GM23338 (cell line): ENCODE measurements around the gene ERC2. TPM values are rescaled to one million over a fixed set of nuclear protein-coding genes. Genes with fewer than 3 reads are reported as not detected.

ENCODE experiments used
- ATAC-seq: fragments of 200-7000 bp; cut with Tn5 transposase; 3 replicates; pipeline ENCODE4 v1.9.1; 2020
- DNase-seq: peaks from one replicate; pipeline ENCODE4 v3.0.0-alpha.2; 2015; ENCODE audit warnings: low spot score
- H2AFZ ChIP-seq: fragments of 200-600 bp; sonication (generic); 2 replicates; pipeline ENCODE4 v1.8.0; 2016; ENCODE audit warnings: antibody characterized with exemption, mild to moderate bottlenecking, moderate library complexity
- H3F3A ChIP-seq: fragments of 200-600 bp; sonication (generic); replicated peaks from 2 replicates; pipeline ENCODE4 v1.8.0; 2017; ENCODE audit warnings: antibody characterized with exemption, mixed run types, low read depth
- H3K27ac ChIP-seq: fragments of 200-600 bp; sonication (generic); 2 replicates; pipeline ENCODE4 v1.6.1; 2016; ENCODE audit warnings: low read depth
- H3K27me3 ChIP-seq: fragments of 200-600 bp; sonication (generic); 2 replicates; pipeline ENCODE4 v1.8.0; 2016; ENCODE audit warnings: mild to moderate bottlenecking, mixed run types, moderate library complexity; ENCODE audit not compliant: insufficient read depth
- H3K36me3 ChIP-seq: fragments of 200-600 bp; sonication (generic); 2 replicates; pipeline ENCODE4 v1.8.0; 2016; ENCODE audit warnings: mild to moderate bottlenecking; ENCODE audit not compliant: insufficient read depth
- H3K4me1 ChIP-seq: fragments of 200-600 bp; sonication (generic); 2 replicates; pipeline ENCODE4 v1.8.0; 2016; ENCODE audit warnings: mild to moderate bottlenecking, moderate library complexity; ENCODE audit not compliant: insufficient read depth
- H3K4me2 ChIP-seq: fragments of 200-600 bp; sonication (generic); 2 replicates; pipeline ENCODE4 v1.7.1; 2017; ENCODE audit warnings: mixed run types
- H3K4me3 ChIP-seq: fragments of 200-600 bp; sonication (generic); 2 replicates; pipeline ENCODE4 v1.6.1; 2016; ENCODE audit warnings: mixed run types
- H3K79me2 ChIP-seq: fragments of 200-600 bp; sonication (generic); replicated peaks from 2 replicates; pipeline ENCODE4 v1.8.0; 2017; ENCODE audit warnings: mild to moderate bottlenecking; ENCODE audit not compliant: insufficient read depth
- H3K9me2 ChIP-seq: fragments of 200-600 bp; sonication (generic); 2 replicates; pipeline ENCODE4 v1.8.0; 2017; ENCODE audit not compliant: insufficient read depth
- H4K20me1 ChIP-seq: fragments of 200-600 bp; sonication (generic); replicated peaks from 2 replicates; pipeline ENCODE4 v1.8.0; 2017; ENCODE audit warnings: mild to moderate bottlenecking; ENCODE audit not compliant: insufficient read depth
- H3K27ac Mint-ChIP-seq: 2 replicates; pipeline ENCODE4 v1.8.0; 2020; ENCODE audit warnings: inconsistent platforms, mild to moderate bottlenecking, moderate library complexity, mixed read lengths
- H3K27me3 Mint-ChIP-seq: 3 replicates; pipeline ENCODE4 v1.8.0; 2022; ENCODE audit warnings: low read depth, mild to moderate bottlenecking, moderate library complexity, mixed read lengths, inconsistent platforms; ENCODE audit not compliant: insufficient read depth, poor library complexity
- H3K36me3 Mint-ChIP-seq: 3 replicates; pipeline ENCODE4 v1.8.0; 2021; ENCODE audit warnings: low read depth, mild to moderate bottlenecking, inconsistent platforms, moderate library complexity, mixed read lengths
- H3K4me1 Mint-ChIP-seq: 3 replicates; pipeline ENCODE4 v1.8.0; 2020; ENCODE audit warnings: mild to moderate bottlenecking, inconsistent platforms, mixed read lengths
- H3K4me3 Mint-ChIP-seq: 3 replicates; pipeline ENCODE4 v1.8.0; 2021; ENCODE audit warnings: moderate library complexity, mild to moderate bottlenecking, inconsistent platforms, mixed read lengths
- H3K9me3 Mint-ChIP-seq: 3 replicates; pipeline ENCODE4 v1.8.0; 2020; ENCODE audit warnings: moderate library complexity, mild to moderate bottlenecking, inconsistent platforms, mixed read lengths
- EZH2 ChIP-seq: fragments of 200-600 bp; sonication (generic); IDR thresholded peaks from one replicate; pipeline ENCODE4 v1.8.0; 2017; ENCODE audit warnings: antibody characterized with exemption, mild to moderate bottlenecking, low read depth; ENCODE audit not compliant: unreplicated experiment
- EZH2phosphoT487 ChIP-seq: fragments of 200-600 bp; sonication (generic); IDR thresholded peaks from one replicate; pipeline ENCODE4 v1.8.1; 2018; ENCODE audit warnings: antibody characterized with exemption; ENCODE audit not compliant: unreplicated experiment
- POLR2AphosphoS5 ChIP-seq: IDR thresholded peaks from 2 replicates; pipeline ENCODE4 v1.6.1; 2016; ENCODE audit warnings: antibody characterized with exemption, low read depth
- polyA plus RNA-seq: library from polyadenylated mRNA; unstranded; fragments of >200 nt; fragmentation: Nextera tagmentation; extraction: Ambion mirVana; gene quantifications from 2 replicates; pipeline ENCODE4 v1.2.1, GENCODE V29; 2016
- total RNA-seq: library from RNA; depleted of rRNA; stranded (reverse); fragments of >200 nt; shearing (Covaris generic); gene quantifications from 2 replicates; pipeline ENCODE4 v1.2.3, GENCODE V29; 2014
- TF ChIP-seq, protein P1 (sequence below): fragments of 250-450 bp; sonication (Bioruptor Pico); IDR thresholded peaks from 2 replicates; pipeline ENCODE4 v1.5.0; 2020; ENCODE audit warnings: mild to moderate bottlenecking, moderate library complexity
- TF ChIP-seq, protein P2 (sequence below): IDR thresholded peaks from one replicate; pipeline ENCODE4 v1.6.1; 2018; ENCODE audit warnings: antibody characterized with exemption; ENCODE audit not compliant: unreplicated experiment

The ERC2 gene
- total and polyA plus RNA-seq, 2 experiments from 2014 or later = 11.8 to 13.7 TPM

DNA sequence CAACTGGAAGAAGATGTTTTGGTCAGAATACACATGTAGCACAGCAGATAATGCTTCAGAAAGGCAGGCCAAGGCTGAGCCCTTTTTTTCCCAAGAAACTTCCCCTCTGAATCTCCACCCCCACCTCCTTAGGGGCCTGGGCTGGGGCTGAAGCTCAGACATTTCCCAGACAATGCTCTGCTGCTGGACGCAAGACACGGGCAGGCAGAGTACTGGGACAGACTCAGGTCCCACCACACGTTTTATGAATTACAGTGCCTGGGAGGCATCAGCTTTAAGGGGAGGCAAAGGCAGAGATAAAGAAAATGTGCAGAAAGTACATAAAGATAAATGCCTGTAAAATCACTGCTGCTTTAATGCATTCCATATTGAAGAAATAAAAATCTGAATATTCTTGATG, 479.4 kb downstream of the ERC2 start (continued):
- TF ChIP-seq, protein P1, sequence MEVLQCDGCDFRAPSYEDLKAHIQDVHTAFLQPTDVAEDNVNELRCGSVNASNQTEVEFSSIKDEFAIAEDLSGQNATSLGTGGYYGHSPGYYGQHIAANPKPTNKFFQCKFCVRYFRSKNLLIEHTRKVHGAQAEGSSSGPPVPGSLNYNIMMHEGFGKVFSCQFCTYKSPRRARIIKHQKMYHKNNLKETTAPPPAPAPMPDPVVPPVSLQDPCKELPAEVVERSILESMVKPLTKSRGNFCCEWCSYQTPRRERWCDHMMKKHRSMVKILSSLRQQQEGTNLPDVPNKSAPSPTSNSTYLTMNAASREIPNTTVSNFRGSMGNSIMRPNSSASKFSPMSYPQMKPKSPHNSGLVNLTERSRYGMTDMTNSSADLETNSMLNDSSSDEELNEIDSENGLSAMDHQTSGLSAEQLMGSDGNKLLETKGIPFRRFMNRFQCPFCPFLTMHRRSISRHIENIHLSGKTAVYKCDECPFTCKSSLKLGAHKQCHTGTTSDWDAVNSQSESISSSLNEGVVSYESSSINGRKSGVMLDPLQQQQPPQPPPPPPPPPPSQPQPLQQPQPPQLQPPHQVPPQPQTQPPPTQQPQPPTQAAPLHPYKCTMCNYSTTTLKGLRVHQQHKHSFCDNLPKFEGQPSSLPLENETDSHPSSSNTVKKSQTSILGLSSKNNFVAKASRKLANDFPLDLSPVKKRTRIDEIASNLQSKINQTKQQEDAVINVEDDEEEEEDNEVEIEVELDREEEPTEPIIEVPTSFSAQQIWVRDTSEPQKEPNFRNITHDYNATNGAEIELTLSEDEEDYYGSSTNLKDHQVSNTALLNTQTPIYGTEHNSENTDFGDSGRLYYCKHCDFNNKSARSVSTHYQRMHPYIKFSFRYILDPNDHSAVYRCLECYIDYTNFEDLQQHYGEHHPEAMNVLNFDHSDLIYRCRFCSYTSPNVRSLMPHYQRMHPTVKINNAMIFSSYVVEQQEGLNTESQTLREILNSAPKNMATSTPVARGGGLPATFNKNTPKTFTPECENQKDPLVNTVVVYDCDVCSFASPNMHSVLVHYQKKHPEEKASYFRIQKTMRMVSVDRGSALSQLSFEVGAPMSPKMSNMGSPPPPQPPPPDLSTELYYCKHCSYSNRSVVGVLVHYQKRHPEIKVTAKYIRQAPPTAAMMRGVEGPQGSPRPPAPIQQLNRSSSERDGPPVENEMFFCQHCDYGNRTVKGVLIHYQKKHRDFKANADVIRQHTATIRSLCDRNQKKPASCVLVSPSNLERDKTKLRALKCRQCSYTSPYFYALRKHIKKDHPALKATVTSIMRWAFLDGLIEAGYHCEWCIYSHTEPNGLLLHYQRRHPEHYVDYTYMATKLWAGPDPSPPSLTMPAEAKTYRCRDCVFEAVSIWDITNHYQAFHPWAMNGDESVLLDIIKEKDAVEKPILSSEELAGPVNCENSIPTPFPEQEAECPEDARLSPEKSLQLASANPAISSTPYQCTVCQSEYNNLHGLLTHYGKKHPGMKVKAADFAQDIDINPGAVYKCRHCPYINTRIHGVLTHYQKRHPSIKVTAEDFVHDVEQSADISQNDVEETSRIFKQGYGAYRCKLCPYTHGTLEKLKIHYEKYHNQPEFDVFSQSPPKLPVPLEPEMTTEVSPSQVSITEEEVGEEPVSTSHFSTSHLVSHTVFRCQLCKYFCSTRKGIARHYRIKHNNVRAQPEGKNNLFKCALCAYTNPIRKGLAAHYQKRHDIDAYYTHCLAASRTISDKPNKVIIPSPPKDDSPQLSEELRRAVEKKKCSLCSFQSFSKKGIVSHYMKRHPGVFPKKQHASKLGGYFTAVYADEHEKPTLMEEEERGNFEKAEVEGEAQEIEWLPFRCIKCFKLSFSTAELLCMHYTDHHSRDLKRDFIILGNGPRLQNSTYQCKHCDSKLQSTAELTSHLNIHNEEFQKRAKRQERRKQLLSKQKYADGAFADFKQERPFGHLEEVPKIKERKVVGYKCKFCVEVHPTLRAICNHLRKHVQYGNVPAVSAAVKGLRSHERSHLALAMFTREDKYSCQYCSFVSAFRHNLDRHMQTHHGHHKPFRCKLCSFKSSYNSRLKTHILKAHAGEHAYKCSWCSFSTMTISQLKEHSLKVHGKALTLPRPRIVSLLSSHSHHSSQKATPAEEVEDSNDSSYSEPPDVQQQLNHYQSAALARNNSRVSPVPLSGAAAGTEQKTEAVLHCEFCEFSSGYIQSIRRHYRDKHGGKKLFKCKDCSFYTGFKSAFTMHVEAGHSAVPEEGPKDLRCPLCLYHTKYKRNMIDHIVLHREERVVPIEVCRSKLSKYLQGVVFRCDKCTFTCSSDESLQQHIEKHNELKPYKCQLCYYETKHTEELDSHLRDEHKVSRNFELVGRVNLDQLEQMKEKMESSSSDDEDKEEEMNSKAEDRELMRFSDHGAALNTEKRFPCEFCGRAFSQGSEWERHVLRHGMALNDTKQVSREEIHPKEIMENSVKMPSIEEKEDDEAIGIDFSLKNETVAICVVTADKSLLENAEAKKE = no peak

DNA sequence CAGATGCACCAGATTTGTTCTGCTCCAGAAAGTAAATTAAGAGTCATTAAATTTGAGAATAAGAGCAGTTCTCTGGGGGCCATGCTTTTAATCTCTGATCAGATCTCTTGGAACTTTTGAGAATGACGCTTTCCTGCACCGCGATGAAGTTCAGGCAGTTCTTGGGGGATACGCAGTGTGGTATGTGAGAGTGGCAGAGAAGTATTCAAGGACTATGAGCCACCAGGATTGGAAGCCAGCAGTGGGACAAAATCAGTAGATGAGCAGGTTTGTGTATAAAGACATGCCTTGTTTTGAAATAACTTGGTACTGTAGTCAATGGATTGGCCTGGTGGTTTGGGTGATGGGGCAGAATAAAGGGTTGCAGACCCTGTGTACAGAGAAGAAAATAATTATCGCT, 483.6 kb downstream of the ERC2 start:
- no peak for DNase-seq
- Histone ChIP-seq H2AFZ (no peak overlapping the region), H3K79me2 (no peaks in the 10 kb centered on the region), H3K4me1 (peaks cover 23% of the 10 kb centered on the region), H3F3A (no peaks in the 10 kb centered on the region), H3K4me3 (no peak overlapping the region), H4K20me1 (no peaks in the 10 kb centered on the region), H3K27me3 (no peaks in the 10 kb centered on the region), H3K4me2 (no peak overlapping the region), H3K27ac (no peak overlapping the region), H3K9me2 (no peaks in the 10 kb centered on the region), H3K36me3 (no peaks in the 10 kb centered on the region)
- Mint-ChIP-seq H3K9me3 (no peaks in the 10 kb centered on the region), H3K27ac (no peak overlapping the region), H3K4me3 (no peak overlapping the region), H3K27me3 (no peaks in the 10 kb centered on the region), H3K4me1 (peaks cover 32% of the 10 kb centered on the region), H3K36me3 (no peaks in the 10 kb centered on the region)
- no peak for ATAC-seq
- TF ChIP-seq EZH2 (no peak), EZH2phosphoT487 (no peak), POLR2AphosphoS5 (no peak)
- TF ChIP-seq, protein P2, sequence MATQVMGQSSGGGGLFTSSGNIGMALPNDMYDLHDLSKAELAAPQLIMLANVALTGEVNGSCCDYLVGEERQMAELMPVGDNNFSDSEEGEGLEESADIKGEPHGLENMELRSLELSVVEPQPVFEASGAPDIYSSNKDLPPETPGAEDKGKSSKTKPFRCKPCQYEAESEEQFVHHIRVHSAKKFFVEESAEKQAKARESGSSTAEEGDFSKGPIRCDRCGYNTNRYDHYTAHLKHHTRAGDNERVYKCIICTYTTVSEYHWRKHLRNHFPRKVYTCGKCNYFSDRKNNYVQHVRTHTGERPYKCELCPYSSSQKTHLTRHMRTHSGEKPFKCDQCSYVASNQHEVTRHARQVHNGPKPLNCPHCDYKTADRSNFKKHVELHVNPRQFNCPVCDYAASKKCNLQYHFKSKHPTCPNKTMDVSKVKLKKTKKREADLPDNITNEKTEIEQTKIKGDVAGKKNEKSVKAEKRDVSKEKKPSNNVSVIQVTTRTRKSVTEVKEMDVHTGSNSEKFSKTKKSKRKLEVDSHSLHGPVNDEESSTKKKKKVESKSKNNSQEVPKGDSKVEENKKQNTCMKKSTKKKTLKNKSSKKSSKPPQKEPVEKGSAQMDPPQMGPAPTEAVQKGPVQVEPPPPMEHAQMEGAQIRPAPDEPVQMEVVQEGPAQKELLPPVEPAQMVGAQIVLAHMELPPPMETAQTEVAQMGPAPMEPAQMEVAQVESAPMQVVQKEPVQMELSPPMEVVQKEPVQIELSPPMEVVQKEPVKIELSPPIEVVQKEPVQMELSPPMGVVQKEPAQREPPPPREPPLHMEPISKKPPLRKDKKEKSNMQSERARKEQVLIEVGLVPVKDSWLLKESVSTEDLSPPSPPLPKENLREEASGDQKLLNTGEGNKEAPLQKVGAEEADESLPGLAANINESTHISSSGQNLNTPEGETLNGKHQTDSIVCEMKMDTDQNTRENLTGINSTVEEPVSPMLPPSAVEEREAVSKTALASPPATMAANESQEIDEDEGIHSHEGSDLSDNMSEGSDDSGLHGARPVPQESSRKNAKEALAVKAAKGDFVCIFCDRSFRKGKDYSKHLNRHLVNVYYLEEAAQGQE = no peak
- TF ChIP-seq, protein P1 = no peak
